Brain microvascular endothelial cell (primary cell): ENCODE measurements around the gene TMEM231.
"Not testable (repeated sequence)": the region's sequence is repeated elsewhere in the genome, so short reads cannot be mapped to it uniquely, and the experiment has no call there.

Source experiments
- DNase-seq: peaks from one replicate; pipeline ENCODE4 v3.0.0-alpha.2; 2020
- H3K27ac ChIP-seq: fragments of 250-450 bp; sonication (Bioruptor Pico); 2 replicates; pipeline ENCODE4 v1.5.1; 2020; ENCODE audit warnings: mild to moderate bottlenecking, moderate library complexity
- H3K27me3 ChIP-seq: fragments of 250-450 bp; sonication (Bioruptor Pico); replicated peaks from 2 replicates; pipeline ENCODE4 v1.5.1; 2020; ENCODE audit warnings: mild to moderate bottlenecking
- H3K36me3 ChIP-seq: fragments of 250-450 bp; sonication (Bioruptor Pico); replicated peaks from 2 replicates; pipeline ENCODE4 v1.5.1; 2020; ENCODE audit warnings: mild to moderate bottlenecking
- H3K4me3 ChIP-seq: 2 replicates; pipeline ENCODE4 v1.5.1; 2011; ENCODE audit warnings: low read depth, mild to moderate bottlenecking, control low read depth, low read length, moderate library complexity
- in situ Hi-C: cut with HindIII; loops from 2 replicates; pipeline ENCODE4 v1.10.0; 2017; ENCODE audit warnings: low sequenced_read_pairs, low pct_ligation_motif_present
- TF ChIP-seq, protein P1 (sequence below): IDR thresholded peaks from 2 replicates; pipeline ENCODE4 v1.5.1; 2011; ENCODE audit warnings: low read depth, mild to moderate bottlenecking, moderate library complexity, low read length, control low read depth, inconsistent platforms; ENCODE audit errors: missing control alignments

Gene TMEM231

GRCh38 chr16:75501359-75501758 lies 54.7 kb downstream of the TMEM231 start:
- DNase-seq = no peak
- TF ChIP-seq, protein P1, sequence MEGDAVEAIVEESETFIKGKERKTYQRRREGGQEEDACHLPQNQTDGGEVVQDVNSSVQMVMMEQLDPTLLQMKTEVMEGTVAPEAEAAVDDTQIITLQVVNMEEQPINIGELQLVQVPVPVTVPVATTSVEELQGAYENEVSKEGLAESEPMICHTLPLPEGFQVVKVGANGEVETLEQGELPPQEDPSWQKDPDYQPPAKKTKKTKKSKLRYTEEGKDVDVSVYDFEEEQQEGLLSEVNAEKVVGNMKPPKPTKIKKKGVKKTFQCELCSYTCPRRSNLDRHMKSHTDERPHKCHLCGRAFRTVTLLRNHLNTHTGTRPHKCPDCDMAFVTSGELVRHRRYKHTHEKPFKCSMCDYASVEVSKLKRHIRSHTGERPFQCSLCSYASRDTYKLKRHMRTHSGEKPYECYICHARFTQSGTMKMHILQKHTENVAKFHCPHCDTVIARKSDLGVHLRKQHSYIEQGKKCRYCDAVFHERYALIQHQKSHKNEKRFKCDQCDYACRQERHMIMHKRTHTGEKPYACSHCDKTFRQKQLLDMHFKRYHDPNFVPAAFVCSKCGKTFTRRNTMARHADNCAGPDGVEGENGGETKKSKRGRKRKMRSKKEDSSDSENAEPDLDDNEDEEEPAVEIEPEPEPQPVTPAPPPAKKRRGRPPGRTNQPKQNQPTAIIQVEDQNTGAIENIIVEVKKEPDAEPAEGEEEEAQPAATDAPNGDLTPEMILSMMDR = no peak
- no peak overlapping the region for H3K27ac ChIP-seq
- H3K4me3 ChIP-seq = no peak overlapping the region
- in situ Hi-C loops = no loop called here
- no peaks in the 10 kb centered on the region for H3K36me3 ChIP-seq
- H3K27me3 ChIP-seq = no peaks in the 10 kb centered on the region

- H3K27me3 ChIP-seq, in situ Hi-C loops, H3K4me3 ChIP-seq, DNase-seq, H3K36me3 ChIP-seq, H3K27ac ChIP-seq: not testable (repeated sequence)
Measured at GRCh38 chr16:75498605-75499322, 57.3 kb downstream of the TMEM231 start.

- Histone ChIP-seq H3K36me3 (no peaks in the 10 kb centered on the region), H3K4me3 (no peak overlapping the region), H3K27ac (no peak overlapping the region), H3K27me3 (no peaks in the 10 kb centered on the region)
- DNase-seq = no peak
- TF ChIP-seq, protein P1 = no peak
- in situ Hi-C loops = no loop called here
Measured at GRCh38 chr16:75497558-75497957, 58.5 kb downstream of the TMEM231 start.

GRCh38 chr16:75495076-75495674 lies 60.9 kb downstream of the TMEM231 start, which contains the start of gene CHST6:
Gene CHST6, minus strand, starts transcription at chr16:75495441. Its CDS starts 15,613 bp downstream, at chr16:75479828.
- TF ChIP-seq, protein P1 = no peak
- Histone ChIP-seq H3K4me3 (peak within 1 kb of the TSS; percentile 60), H3K27ac (no peak within 1 kb of the TSS), H3K36me3 (no peaks in the 10 kb centered on the region), H3K27me3 (no peaks in the 10 kb centered on the region)
- DNase-seq = peak; percentile 7
- in situ Hi-C loops = no loop called here

DNA sequence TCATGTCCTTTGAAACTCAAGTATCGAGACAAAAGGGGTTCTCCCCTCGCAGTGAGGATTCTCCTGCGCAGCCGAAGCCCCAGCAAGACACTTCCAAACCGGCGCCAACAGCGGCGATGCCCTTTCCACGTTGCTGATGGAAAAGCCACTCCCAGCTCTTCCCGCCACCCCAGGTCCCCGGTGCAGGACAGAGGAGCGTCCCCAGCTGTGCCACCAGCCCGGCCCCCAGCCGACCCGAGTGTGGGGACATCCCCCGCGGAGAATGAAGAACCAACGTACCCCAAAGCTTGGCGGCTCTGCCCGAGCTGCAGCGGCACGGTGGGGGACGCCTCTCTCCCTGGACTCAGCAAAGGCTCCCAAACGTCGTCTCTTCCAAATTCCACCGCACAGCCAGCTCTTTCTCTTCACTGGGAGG lies 61.4 kb downstream of the TMEM231 start:
- DNase-seq = no peak
- Histone ChIP-seq H3K27me3 (no peaks in the 10 kb centered on the region), H3K36me3 (no peaks in the 10 kb centered on the region), H3K27ac (no peak overlapping the region), H3K4me3 (peak overlapping the region; percentile 60)
- TF ChIP-seq, protein P1 = no peak
- in situ Hi-C loops = no loop called here

GRCh38 chr16:75494184-75494583 lies 61.9 kb downstream of the TMEM231 start:
- DNase-seq = no peak
- peak overlapping the region; percentile 60 for H3K4me3 ChIP-seq
- H3K27ac ChIP-seq = no peak overlapping the region
- H3K27me3 ChIP-seq = no peaks in the 10 kb centered on the region
- H3K36me3 ChIP-seq = no peaks in the 10 kb centered on the region
- TF ChIP-seq, protein P1 = no peak
- in situ Hi-C loops = no loop called here
